Measurements from ENCODE around the gene CPEB3. TPM values are rescaled to one million over a fixed set of nuclear protein-coding genes. Genes with fewer than 3 reads are reported as not detected.

Gene CPEB3
- total and polyA plus RNA-seq, 4 donors, result 2.1 to 8.4 (median 5.1) TPM

DNA sequence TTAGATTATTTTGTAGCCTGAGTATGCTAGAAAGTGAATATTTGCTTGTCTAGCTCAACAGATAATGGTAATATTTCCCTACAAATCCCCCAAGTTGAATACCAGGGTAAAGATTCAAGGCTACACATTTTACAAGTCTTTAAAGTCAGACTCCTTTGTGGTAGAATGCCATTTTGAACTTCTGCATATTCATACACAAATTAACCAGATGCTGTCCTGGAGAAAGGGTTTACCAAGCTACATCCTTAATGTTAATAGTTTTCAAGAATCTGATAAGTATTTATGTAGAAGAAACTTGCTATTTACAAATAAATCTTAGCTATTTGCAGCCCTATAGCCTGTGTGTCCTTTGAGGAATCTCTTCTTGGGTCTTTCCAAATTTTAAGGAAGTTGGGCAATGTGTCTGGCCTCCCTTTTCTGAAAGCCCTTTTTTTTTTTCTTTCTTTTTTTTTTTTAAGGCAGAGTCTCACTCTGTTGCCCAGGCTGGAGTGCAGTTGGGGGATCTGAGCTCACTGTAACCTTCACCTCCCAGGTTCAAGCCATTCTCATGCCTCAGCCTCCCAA is 82.6 kb downstream of the CPEB3 start:
- H3K36me3 ChIP-seq (ENCODE audit: control insufficient read depth in 4 of 4, insufficient read depth in 3 of 4, low read depth in 1 of 4, low read length in 3 of 4), result no peaks in the 10 kb centered on the region
- no peak overlapping the region for H3K9ac ChIP-seq (ENCODE audit: low read depth in 1 of 2, low read length in 2 of 2)
- TF ChIP-seq SP1 (IDR thresholded peaks at IDR 0.05), result no peak
- no peak for TF ChIP-seq JUND (IDR thresholded peaks at IDR 0.05)
- peaks cover 0 to 1% (median 0%) of the 10 kb centered on the region in 4 donors for H3K4me1 ChIP-seq (ENCODE audit: control insufficient read depth in 4 of 4, insufficient read depth in 4 of 4, low read length in 3 of 4)
- no peak overlapping the region for H3K27ac ChIP-seq (ENCODE audit: low read depth in 1 of 2, low read length in 2 of 2)
- DNase-seq (ENCODE audit: low spot score), result no peak
- no peaks in the 10 kb centered on the region for H3K9me3 ChIP-seq (ENCODE audit: control insufficient read depth in 4 of 4, low read length in 3 of 4)
- H3K4me3 ChIP-seq (ENCODE audit: low read depth in 1 of 3, low read length in 3 of 3), result no peak overlapping the region
- H3K27me3 ChIP-seq (ENCODE audit: control insufficient read depth in 4 of 4, insufficient read depth in 4 of 4, low read length in 3 of 4), result no peaks in the 10 kb centered on the region

- Histone ChIP-seq H3K9me3 (ENCODE audit: control insufficient read depth in 4 of 4, low read length in 3 of 4) (no peaks in the 10 kb centered on the region), H3K36me3 (ENCODE audit: control insufficient read depth in 4 of 4, insufficient read depth in 3 of 4, low read depth in 1 of 4, low read length in 3 of 4) (no peaks in the 10 kb centered on the region), H3K4me3 (ENCODE audit: low read depth in 1 of 3, low read length in 3 of 3) (no peak overlapping the region), H3K27ac (ENCODE audit: low read depth in 1 of 2, low read length in 2 of 2) (no peak overlapping the region), H3K4me1 (ENCODE audit: control insufficient read depth in 4 of 4, insufficient read depth in 4 of 4, low read length in 3 of 4) (peaks cover 0 to 1% (median 0%) of the 10 kb centered on the region in 4 donors), H3K9ac (ENCODE audit: low read depth in 1 of 2, low read length in 2 of 2) (no peak overlapping the region), H3K27me3 (ENCODE audit: control insufficient read depth in 4 of 4, insufficient read depth in 4 of 4, low read length in 3 of 4) (no peaks in the 10 kb centered on the region)
- WGBS, result 94% methylated on average over 1 of the region's 1 CpG
- no peak for DNase-seq (ENCODE audit: low spot score)
- no peak for TF ChIP-seq TAF1 (conservative IDR thresholded peaks at IDR 0.05)
- no peak for TF ChIP-seq NR2F2 (IDR thresholded peaks at IDR 0.05)
- no peak for TF ChIP-seq JUND (IDR thresholded peaks at IDR 0.05)
- TF ChIP-seq HNF4G (IDR thresholded peaks at IDR 0.05), result no peak
- TF ChIP-seq RAD21 (IDR thresholded peaks at IDR 0.05), result no peak
- no peak for TF ChIP-seq MAX (IDR thresholded peaks at IDR 0.05)
- no peak for TF ChIP-seq FOXA1 (IDR thresholded peaks at IDR 0.05)
- TF ChIP-seq HNF4A (conservative IDR thresholded peaks at IDR 0.05), result no peak
- no peak for TF ChIP-seq ATF3 (IDR thresholded peaks at IDR 0.05)
- no peak for TF ChIP-seq SP1 (IDR thresholded peaks at IDR 0.05)
- TF ChIP-seq, protein P1, sequence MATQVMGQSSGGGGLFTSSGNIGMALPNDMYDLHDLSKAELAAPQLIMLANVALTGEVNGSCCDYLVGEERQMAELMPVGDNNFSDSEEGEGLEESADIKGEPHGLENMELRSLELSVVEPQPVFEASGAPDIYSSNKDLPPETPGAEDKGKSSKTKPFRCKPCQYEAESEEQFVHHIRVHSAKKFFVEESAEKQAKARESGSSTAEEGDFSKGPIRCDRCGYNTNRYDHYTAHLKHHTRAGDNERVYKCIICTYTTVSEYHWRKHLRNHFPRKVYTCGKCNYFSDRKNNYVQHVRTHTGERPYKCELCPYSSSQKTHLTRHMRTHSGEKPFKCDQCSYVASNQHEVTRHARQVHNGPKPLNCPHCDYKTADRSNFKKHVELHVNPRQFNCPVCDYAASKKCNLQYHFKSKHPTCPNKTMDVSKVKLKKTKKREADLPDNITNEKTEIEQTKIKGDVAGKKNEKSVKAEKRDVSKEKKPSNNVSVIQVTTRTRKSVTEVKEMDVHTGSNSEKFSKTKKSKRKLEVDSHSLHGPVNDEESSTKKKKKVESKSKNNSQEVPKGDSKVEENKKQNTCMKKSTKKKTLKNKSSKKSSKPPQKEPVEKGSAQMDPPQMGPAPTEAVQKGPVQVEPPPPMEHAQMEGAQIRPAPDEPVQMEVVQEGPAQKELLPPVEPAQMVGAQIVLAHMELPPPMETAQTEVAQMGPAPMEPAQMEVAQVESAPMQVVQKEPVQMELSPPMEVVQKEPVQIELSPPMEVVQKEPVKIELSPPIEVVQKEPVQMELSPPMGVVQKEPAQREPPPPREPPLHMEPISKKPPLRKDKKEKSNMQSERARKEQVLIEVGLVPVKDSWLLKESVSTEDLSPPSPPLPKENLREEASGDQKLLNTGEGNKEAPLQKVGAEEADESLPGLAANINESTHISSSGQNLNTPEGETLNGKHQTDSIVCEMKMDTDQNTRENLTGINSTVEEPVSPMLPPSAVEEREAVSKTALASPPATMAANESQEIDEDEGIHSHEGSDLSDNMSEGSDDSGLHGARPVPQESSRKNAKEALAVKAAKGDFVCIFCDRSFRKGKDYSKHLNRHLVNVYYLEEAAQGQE (IDR thresholded peaks at IDR 0.05), result no peak
- no peak for TF ChIP-seq ZBTB33 (IDR thresholded peaks at IDR 0.05)
- TF ChIP-seq, protein P2, sequence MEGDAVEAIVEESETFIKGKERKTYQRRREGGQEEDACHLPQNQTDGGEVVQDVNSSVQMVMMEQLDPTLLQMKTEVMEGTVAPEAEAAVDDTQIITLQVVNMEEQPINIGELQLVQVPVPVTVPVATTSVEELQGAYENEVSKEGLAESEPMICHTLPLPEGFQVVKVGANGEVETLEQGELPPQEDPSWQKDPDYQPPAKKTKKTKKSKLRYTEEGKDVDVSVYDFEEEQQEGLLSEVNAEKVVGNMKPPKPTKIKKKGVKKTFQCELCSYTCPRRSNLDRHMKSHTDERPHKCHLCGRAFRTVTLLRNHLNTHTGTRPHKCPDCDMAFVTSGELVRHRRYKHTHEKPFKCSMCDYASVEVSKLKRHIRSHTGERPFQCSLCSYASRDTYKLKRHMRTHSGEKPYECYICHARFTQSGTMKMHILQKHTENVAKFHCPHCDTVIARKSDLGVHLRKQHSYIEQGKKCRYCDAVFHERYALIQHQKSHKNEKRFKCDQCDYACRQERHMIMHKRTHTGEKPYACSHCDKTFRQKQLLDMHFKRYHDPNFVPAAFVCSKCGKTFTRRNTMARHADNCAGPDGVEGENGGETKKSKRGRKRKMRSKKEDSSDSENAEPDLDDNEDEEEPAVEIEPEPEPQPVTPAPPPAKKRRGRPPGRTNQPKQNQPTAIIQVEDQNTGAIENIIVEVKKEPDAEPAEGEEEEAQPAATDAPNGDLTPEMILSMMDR (IDR thresholded peaks at IDR 0.05; ENCODE audit: low read depth, low read length, missing input control), result no peak
- TF ChIP-seq FOXA2 (IDR thresholded peaks at IDR 0.05), result no peak
- TF ChIP-seq EGR1 (IDR thresholded peaks at IDR 0.05; ENCODE audit: low read depth in 2 of 2), result no peak
- TF ChIP-seq GABPA (IDR thresholded peaks at IDR 0.05 in 1 of 2, conservative IDR thresholded peaks at IDR 0.05 in 1 of 2), result no peak
- no peak for TF ChIP-seq RXRA (IDR thresholded peaks at IDR 0.05)
These were observed 83.8 kb downstream of the CPEB3 start for GRCh38 chr10:92207061-92207460.

Data from liver (tissue), 9 donors.